ENCODE data around the gene PNN. TPM values are rescaled to one million over a fixed set of nuclear protein-coding genes. Genes with fewer than 3 reads are reported as not detected.
"Not testable (repeated sequence)": the region's sequence is repeated elsewhere in the genome, so short reads cannot be mapped to it uniquely, and the experiment has no call there.

Gene PNN
- total RNA-seq, 1 donor: 58.0 TPM

GRCh38 chr14:39203659-39204606, 28.9 kb downstream of the PNN start:
- Histone ChIP-seq H3K27me3 (ENCODE audit: insufficient read depth, low read length) (no peaks in the 10 kb centered on the region), H3K4me3 (ENCODE audit: low read length) (no peak overlapping the region), H3K9me3 (ENCODE audit: low read depth, low read length) (no peaks in the 10 kb centered on the region), H3K4me1 (ENCODE audit: insufficient read depth, low read length) (no peaks in the 10 kb centered on the region)

- H3K27me3 ChIP-seq (ENCODE audit: insufficient read depth, low read length); H3K4me1 ChIP-seq (ENCODE audit: insufficient read depth, low read length); H3K9me3 ChIP-seq (ENCODE audit: low read depth, low read length); H3K4me3 ChIP-seq (ENCODE audit: low read length): not testable (repeated sequence)
These were observed 32.4 kb downstream of the PNN start for GRCh38 chr14:39207430-39207829.

- Histone ChIP-seq H3K27me3 (ENCODE audit: insufficient read depth, low read length) (no peaks in the 10 kb centered on the region), H3K4me3 (ENCODE audit: low read length) (no peak overlapping the region), H3K9me3 (ENCODE audit: low read depth, low read length) (no peaks in the 10 kb centered on the region), H3K4me1 (ENCODE audit: insufficient read depth, low read length) (no peaks in the 10 kb centered on the region)
These were observed 36.2 kb downstream of the PNN start for GRCh38 chr14:39211109-39211741.

- Histone ChIP-seq H3K4me3 (ENCODE audit: low read length) (no peak overlapping the region), H3K9me3 (ENCODE audit: low read depth, low read length) (no peaks in the 10 kb centered on the region)
These were observed 37.0 kb downstream of the PNN start for GRCh38 chr14:39212034-39212433.

GRCh38 chr14:39212693-39213092, 37.6 kb downstream of the PNN start:
- no peaks in the 10 kb centered on the region for H3K4me1 ChIP-seq (ENCODE audit: insufficient read depth, low read length)
- no peak overlapping the region for H3K4me3 ChIP-seq (ENCODE audit: low read length)
- H3K27me3 ChIP-seq (ENCODE audit: insufficient read depth, low read length): no peaks in the 10 kb centered on the region
- H3K9me3 ChIP-seq (ENCODE audit: low read depth, low read length): no peaks in the 10 kb centered on the region

More at GRCh38 chr14:39212034-39212433, 37.0 kb downstream of the PNN start:
- Histone ChIP-seq H3K27me3 (ENCODE audit: insufficient read depth, low read length) (no peaks in the 10 kb centered on the region), H3K4me1 (ENCODE audit: insufficient read depth, low read length) (no peaks in the 10 kb centered on the region)

GRCh38 chr14:39217214-39217879, 42.3 kb downstream of the PNN start:
- no peaks in the 10 kb centered on the region for H3K4me1 ChIP-seq (ENCODE audit: insufficient read depth, low read length)
- H3K9me3 ChIP-seq (ENCODE audit: low read depth, low read length): no peaks in the 10 kb centered on the region

GRCh38 chr14:39218171-39218769, 43.2 kb downstream of the PNN start:
- H3K9me3 ChIP-seq (ENCODE audit: low read depth, low read length): no peaks in the 10 kb centered on the region
- H3K4me3 ChIP-seq (ENCODE audit: low read length): no peak overlapping the region
- H3K27me3 ChIP-seq (ENCODE audit: insufficient read depth, low read length): no peaks in the 10 kb centered on the region
- no peaks in the 10 kb centered on the region for H3K4me1 ChIP-seq (ENCODE audit: insufficient read depth, low read length)

More at GRCh38 chr14:39217214-39217879, 42.3 kb downstream of the PNN start:
- Histone ChIP-seq H3K27me3 (ENCODE audit: insufficient read depth, low read length) (no peaks in the 10 kb centered on the region), H3K4me3 (ENCODE audit: low read length) (no peak overlapping the region)

- H3K4me3 ChIP-seq (ENCODE audit: low read length): no peak overlapping the region
- no peaks in the 10 kb centered on the region for H3K27me3 ChIP-seq (ENCODE audit: insufficient read depth, low read length)
- no peaks in the 10 kb centered on the region for H3K4me1 ChIP-seq (ENCODE audit: insufficient read depth, low read length)
- no peaks in the 10 kb centered on the region for H3K9me3 ChIP-seq (ENCODE audit: low read depth, low read length)
These were observed 44.0 kb downstream of the PNN start for GRCh38 chr14:39219075-39219499.

GRCh38 chr14:39220473-39220872, 45.4 kb downstream of the PNN start:
- not testable (repeated sequence) for H3K9me3 ChIP-seq (ENCODE audit: low read depth, low read length); H3K27me3 ChIP-seq (ENCODE audit: insufficient read depth, low read length); H3K4me3 ChIP-seq (ENCODE audit: low read length); H3K4me1 ChIP-seq (ENCODE audit: insufficient read depth, low read length)

GRCh38 chr14:39228044-39228443, 53.0 kb downstream of the PNN start:
- Histone ChIP-seq H3K4me3 (ENCODE audit: low read length) (no peak overlapping the region), H3K4me1 (ENCODE audit: insufficient read depth, low read length) (peaks cover 22% of the 10 kb centered on the region), H3K9me3 (ENCODE audit: low read depth, low read length) (no peaks in the 10 kb centered on the region), H3K27me3 (ENCODE audit: insufficient read depth, low read length) (no peaks in the 10 kb centered on the region)

- Histone ChIP-seq H3K4me3 (ENCODE audit: low read length) (no peak overlapping the region), H3K4me1 (ENCODE audit: insufficient read depth, low read length) (peaks cover 22% of the 10 kb centered on the region), H3K27me3 (ENCODE audit: insufficient read depth, low read length) (no peaks in the 10 kb centered on the region), H3K9me3 (ENCODE audit: low read depth, low read length) (no peaks in the 10 kb centered on the region)
These were observed 53.6 kb downstream of the PNN start for GRCh38 chr14:39228509-39229221.

- Histone ChIP-seq H3K4me3 (ENCODE audit: low read length) (no peak overlapping the region), H3K9me3 (ENCODE audit: low read depth, low read length) (no peaks in the 10 kb centered on the region), H3K4me1 (ENCODE audit: insufficient read depth, low read length) (peaks cover 22% of the 10 kb centered on the region), H3K27me3 (ENCODE audit: insufficient read depth, low read length) (no peaks in the 10 kb centered on the region)
These were observed 54.1 kb downstream of the PNN start for GRCh38 chr14:39229222-39229543.

GRCh38 chr14:39229601-39230110, 54.6 kb downstream of the PNN start:
- Histone ChIP-seq H3K4me1 (ENCODE audit: insufficient read depth, low read length) (peaks cover 22% of the 10 kb centered on the region), H3K4me3 (ENCODE audit: low read length) (no peak overlapping the region), H3K9me3 (ENCODE audit: low read depth, low read length) (no peaks in the 10 kb centered on the region)

GRCh38 chr14:39230416-39231035, 55.5 kb downstream of the PNN start:
- peaks cover 22% of the 10 kb centered on the region for H3K4me1 ChIP-seq (ENCODE audit: insufficient read depth, low read length)
- no peak overlapping the region for H3K4me3 ChIP-seq (ENCODE audit: low read length)
- no peaks in the 10 kb centered on the region for H3K9me3 ChIP-seq (ENCODE audit: low read depth, low read length)
- no peaks in the 10 kb centered on the region for H3K27me3 ChIP-seq (ENCODE audit: insufficient read depth, low read length)

More at GRCh38 chr14:39229601-39230110, 54.6 kb downstream of the PNN start:
- H3K27me3 ChIP-seq (ENCODE audit: insufficient read depth, low read length): no peaks in the 10 kb centered on the region

All from mononuclear cell (primary cell).